SK-N-MC (cell line): Measurements from ENCODE around the gene ECM1.

ENCODE experiments used
- DNase-seq: peaks from one replicate; pipeline ENCODE4 v3.0.0-alpha.2; 2011; ENCODE audit warnings: low read depth, low spot score
- H3K27ac ChIP-seq: fragments of 200-600 bp; sonication (generic); 2 replicates; pipeline ENCODE4 v1.5.1; 2016; ENCODE audit warnings: mixed run types
- H3K36me3 ChIP-seq: fragments of 200-600 bp; sonication (generic); 2 replicates; pipeline ENCODE4 v1.6.1; 2017; ENCODE audit warnings: antibody characterized with exemption, low read length, mixed read lengths; ENCODE audit not compliant: insufficient read depth
- H3K4me3 ChIP-seq: fragments of 200-600 bp; sonication (generic); 2 replicates; pipeline ENCODE4 v1.5.1; 2016
- H3K9ac ChIP-seq: fragments of 200-600 bp; sonication (generic); 2 replicates; pipeline ENCODE4 v1.8.0; 2017; ENCODE audit warnings: mixed run types, mixed read lengths; ENCODE audit not compliant: insufficient read length
- H3K9me3 ChIP-seq: fragments of 200-600 bp; sonication (generic); 2 replicates; pipeline ENCODE4 v1.6.1; 2017; ENCODE audit warnings: low read depth, mild to moderate bottlenecking, antibody characterized with exemption, low read length, moderate library complexity, mixed read lengths
- EZH2 ChIP-seq: fragments of 200-600 bp; sonication (generic); IDR thresholded peaks from one replicate; pipeline ENCODE4 v1.6.1; 2017; ENCODE audit warnings: antibody characterized with exemption
- FOXP2 ChIP-seq: optimal IDR thresholded peaks from 2 replicates; pipeline ENCODE3; 2011; ENCODE audit warnings: mild to moderate bottlenecking, moderate library complexity; ENCODE audit not compliant: insufficient read depth; ENCODE audit errors: extremely low read length, control extremely low read depth
- POLR2AphosphoS5 ChIP-seq: IDR thresholded peaks from 2 replicates; pipeline ENCODE4 v1.6.1; 2012; ENCODE audit warnings: mild to moderate bottlenecking, low read depth, low read length, borderline replicate concordance

ECM1 gene

GRCh38 chr1:150557065-150557600 lies 49.2 kb downstream of the ECM1 start:
- DNase-seq: no peak
- H3K27ac ChIP-seq: no peak overlapping the region
- TF ChIP-seq FOXP2: no peak
- no peak for TF ChIP-seq EZH2
- TF ChIP-seq POLR2AphosphoS5: no peak
- H3K9me3 ChIP-seq: no peaks in the 10 kb centered on the region
- H3K36me3 ChIP-seq: no peaks in the 10 kb centered on the region
- no peak overlapping the region for H3K9ac ChIP-seq
- no peak overlapping the region for H3K4me3 ChIP-seq

GRCh38 chr1:150557813-150558212 lies 49.9 kb downstream of the ECM1 start:
- Histone ChIP-seq H3K36me3 (no peaks in the 10 kb centered on the region), H3K4me3 (no peak overlapping the region), H3K27ac (no peak overlapping the region), H3K9me3 (no peaks in the 10 kb centered on the region), H3K9ac (no peak overlapping the region)
- no peak for DNase-seq
- TF ChIP-seq FOXP2 (no peak), POLR2AphosphoS5 (no peak), EZH2 (no peak)

GRCh38 chr1:150558303-150558704 lies 50.4 kb downstream of the ECM1 start:
- TF ChIP-seq POLR2AphosphoS5: no peak
- no peak for TF ChIP-seq EZH2
- TF ChIP-seq FOXP2: no peak
- no peak overlapping the region for H3K27ac ChIP-seq
- DNase-seq: no peak
- H3K4me3 ChIP-seq: no peak overlapping the region
- no peaks in the 10 kb centered on the region for H3K36me3 ChIP-seq
- no peak overlapping the region for H3K9ac ChIP-seq
- no peaks in the 10 kb centered on the region for H3K9me3 ChIP-seq

- no peak for TF ChIP-seq EZH2
- no peak for TF ChIP-seq FOXP2
- TF ChIP-seq POLR2AphosphoS5: no peak
- Histone ChIP-seq H3K9ac (no peak overlapping the region), H3K4me3 (no peak overlapping the region), H3K36me3 (no peaks in the 10 kb centered on the region), H3K9me3 (no peaks in the 10 kb centered on the region), H3K27ac (no peak overlapping the region)
- no peak for DNase-seq
Measured at GRCh38 chr1:150558761-150559655, 51.1 kb downstream of the ECM1 start.

- Histone ChIP-seq H3K9me3 (no peaks in the 10 kb centered on the region), H3K9ac (no peak overlapping the region), H3K36me3 (no peaks in the 10 kb centered on the region), H3K4me3 (no peak overlapping the region), H3K27ac (no peak overlapping the region)
- TF ChIP-seq EZH2 (no peak), POLR2AphosphoS5 (no peak), FOXP2 (no peak)
- no peak for DNase-seq
Measured at GRCh38 chr1:150559656-150560010, 51.7 kb downstream of the ECM1 start.

GRCh38 chr1:150560011-150560438 lies 52.1 kb downstream of the ECM1 start:
- Histone ChIP-seq H3K9ac (no peak overlapping the region), H3K9me3 (no peaks in the 10 kb centered on the region), H3K4me3 (no peak overlapping the region), H3K27ac (no peak overlapping the region), H3K36me3 (no peaks in the 10 kb centered on the region)
- no peak for TF ChIP-seq POLR2AphosphoS5
- no peak for TF ChIP-seq FOXP2
- TF ChIP-seq EZH2: no peak
- DNase-seq: no peak

GRCh38 chr1:150560576-150561253 lies 52.8 kb downstream of the ECM1 start:
- H3K9ac ChIP-seq: peak overlapping the region; percentile 64

More at GRCh38 chr1:150560576-150561253, 52.8 kb downstream of the ECM1 start:
- Histone ChIP-seq H3K9me3 (no peaks in the 10 kb centered on the region), H3K36me3 (no peaks in the 10 kb centered on the region), H3K27ac (no peak overlapping the region), H3K4me3 (peak overlapping the region; percentile 85)
- no peak for DNase-seq
- TF ChIP-seq FOXP2: no peak
- no peak for TF ChIP-seq EZH2
- no peak for TF ChIP-seq POLR2AphosphoS5
